ENCODE data around the gene LUM. TPM values are rescaled to one million over a fixed set of nuclear protein-coding genes. Genes with fewer than 3 reads are reported as not detected.

LUM gene
- total RNA-seq, 1 donor from 2014 or later, result not detected

DNA sequence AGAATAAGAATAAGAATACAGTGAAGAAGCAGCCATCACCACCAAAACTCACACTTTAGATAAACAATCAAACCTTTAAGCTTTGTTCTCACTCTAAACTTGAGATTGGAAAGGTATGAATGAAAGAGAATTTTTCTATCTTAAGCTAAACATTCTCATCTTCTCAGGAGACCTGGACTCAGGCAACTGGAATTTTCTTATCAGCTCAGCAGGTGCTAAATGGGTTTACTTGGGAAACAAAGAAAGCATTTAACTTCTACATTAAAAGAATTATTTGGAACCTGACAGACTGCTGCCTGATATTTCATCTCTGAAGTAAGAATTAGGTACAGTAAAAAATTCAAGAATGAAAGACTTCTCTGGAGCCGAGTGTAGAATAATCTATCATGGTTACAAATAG, 32.8 kb downstream of the LUM start:
- TF ChIP-seq, protein P1, sequence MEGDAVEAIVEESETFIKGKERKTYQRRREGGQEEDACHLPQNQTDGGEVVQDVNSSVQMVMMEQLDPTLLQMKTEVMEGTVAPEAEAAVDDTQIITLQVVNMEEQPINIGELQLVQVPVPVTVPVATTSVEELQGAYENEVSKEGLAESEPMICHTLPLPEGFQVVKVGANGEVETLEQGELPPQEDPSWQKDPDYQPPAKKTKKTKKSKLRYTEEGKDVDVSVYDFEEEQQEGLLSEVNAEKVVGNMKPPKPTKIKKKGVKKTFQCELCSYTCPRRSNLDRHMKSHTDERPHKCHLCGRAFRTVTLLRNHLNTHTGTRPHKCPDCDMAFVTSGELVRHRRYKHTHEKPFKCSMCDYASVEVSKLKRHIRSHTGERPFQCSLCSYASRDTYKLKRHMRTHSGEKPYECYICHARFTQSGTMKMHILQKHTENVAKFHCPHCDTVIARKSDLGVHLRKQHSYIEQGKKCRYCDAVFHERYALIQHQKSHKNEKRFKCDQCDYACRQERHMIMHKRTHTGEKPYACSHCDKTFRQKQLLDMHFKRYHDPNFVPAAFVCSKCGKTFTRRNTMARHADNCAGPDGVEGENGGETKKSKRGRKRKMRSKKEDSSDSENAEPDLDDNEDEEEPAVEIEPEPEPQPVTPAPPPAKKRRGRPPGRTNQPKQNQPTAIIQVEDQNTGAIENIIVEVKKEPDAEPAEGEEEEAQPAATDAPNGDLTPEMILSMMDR (IDR thresholded peaks at IDR 0.05; ENCODE audit: unreplicated experiment), result no peak
- no peak overlapping the region for H3K27ac Mint-ChIP-seq
- no peak for DNase-seq (ENCODE audit: low spot score, unreplicated experiment)
- H3K27me3 Mint-ChIP-seq, result peaks cover 2% of the 10 kb centered on the region
- no peaks in the 10 kb centered on the region for H3K36me3 Mint-ChIP-seq (ENCODE audit: insufficient read depth)
- H3K9me3 Mint-ChIP-seq (ENCODE audit: low read depth), result peaks cover 5% of the 10 kb centered on the region
- no peak overlapping the region for H3K4me3 Mint-ChIP-seq (ENCODE audit: low read depth)
- peaks cover 30% of the 10 kb centered on the region for H3K4me1 Mint-ChIP-seq (ENCODE audit: low read depth)

DNA sequence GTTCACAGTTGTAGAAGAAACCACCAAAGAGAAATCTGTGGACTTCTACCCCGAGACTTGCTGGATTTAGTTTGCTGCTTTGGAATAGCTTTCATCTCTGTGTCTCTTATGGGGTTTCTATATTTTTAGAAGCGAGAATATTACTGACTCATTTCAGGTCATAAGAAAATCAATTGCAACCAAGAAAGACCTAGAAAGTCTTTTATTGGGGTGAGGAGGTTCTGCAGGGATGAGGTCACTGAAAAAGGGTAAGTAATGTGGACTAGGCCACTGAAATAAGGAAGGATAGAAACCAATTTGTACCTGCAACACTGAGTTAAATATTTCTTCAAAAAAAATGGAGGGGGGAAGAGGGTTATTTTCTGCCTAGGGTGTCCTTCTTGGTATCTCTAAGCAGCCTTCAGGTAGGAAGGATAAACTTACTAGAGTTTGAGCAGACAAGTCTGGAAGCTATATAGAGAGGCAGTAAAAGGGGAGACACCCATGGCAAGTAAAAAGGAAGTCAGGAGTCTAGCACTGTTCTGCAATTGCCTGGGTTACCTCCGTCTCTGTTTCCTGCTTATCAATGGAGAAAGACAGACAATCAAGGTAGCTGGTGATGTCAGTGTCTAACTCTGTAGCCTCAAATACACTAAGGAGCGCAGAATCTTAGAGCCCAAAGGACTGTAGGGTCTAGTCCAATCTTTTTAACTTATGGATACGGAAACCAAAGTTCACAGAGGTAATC, 33.9 kb downstream of the LUM start:
- no peak overlapping the region for H3K4me3 Mint-ChIP-seq (ENCODE audit: low read depth)
- H3K36me3 Mint-ChIP-seq (ENCODE audit: insufficient read depth), result no peaks in the 10 kb centered on the region
- DNase-seq (ENCODE audit: low spot score, unreplicated experiment), result no peak
- TF ChIP-seq, protein P1 (IDR thresholded peaks at IDR 0.05; ENCODE audit: unreplicated experiment), result no peak
- H3K27ac Mint-ChIP-seq, result no peak overlapping the region
- H3K9me3 Mint-ChIP-seq (ENCODE audit: low read depth), result peaks cover 5% of the 10 kb centered on the region
- H3K27me3 Mint-ChIP-seq, result peaks cover 2% of the 10 kb centered on the region
- H3K4me1 Mint-ChIP-seq (ENCODE audit: low read depth), result peaks cover 30% of the 10 kb centered on the region

DNA sequence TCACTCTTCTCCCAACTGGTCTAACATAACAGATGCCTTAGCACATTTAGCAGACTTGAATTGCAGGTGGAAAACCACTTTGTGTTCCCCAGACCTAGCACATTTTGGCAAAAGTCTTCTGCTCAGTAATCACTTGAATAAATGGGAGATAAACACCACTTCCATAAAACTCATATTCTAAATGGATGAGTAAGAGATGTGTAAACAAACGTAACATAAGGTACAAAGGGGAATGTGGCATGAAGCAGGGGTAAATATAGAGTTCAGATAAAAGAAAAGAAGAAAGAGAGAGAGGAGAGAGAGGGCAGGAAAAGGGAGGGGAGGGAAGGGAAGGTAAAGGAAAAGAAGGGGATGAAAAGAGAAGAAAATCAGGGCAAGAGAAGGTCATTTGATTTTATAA, 36.4 kb downstream of the LUM start:
- Mint-ChIP-seq H3K27me3 (peaks cover 2% of the 10 kb centered on the region), H3K27ac (peak overlapping the region; percentile 11)

DNA sequence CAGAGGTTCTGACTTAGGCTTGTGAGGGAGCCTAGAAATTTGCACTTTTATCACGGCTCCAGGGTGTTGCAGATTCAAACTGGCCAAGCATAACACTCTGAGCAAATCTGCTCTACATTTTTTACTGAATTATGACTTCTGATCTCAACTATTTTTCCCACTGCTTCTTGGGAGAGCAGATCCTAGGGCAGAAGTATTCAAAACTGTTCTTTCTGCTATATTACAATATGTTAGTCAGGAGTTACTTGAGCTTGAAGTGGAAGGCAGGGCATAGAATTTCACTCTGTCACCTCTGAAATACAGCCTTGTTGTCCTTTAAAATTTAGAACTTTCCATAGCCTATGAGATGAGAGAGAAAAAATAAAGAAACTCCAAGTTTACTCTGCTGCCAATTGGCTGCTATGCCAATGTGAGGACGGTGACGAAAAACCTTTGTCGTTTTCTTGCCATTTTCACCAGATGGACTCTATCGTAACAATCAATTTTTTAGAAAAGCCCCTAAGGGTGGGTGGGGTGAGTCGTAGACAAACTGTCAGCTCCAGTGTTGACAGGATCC, 37.1 kb downstream of the LUM start:
- TF ChIP-seq, protein P1 (IDR thresholded peaks at IDR 0.05; ENCODE audit: unreplicated experiment), result no peak
- no peak overlapping the region for H3K4me3 Mint-ChIP-seq (ENCODE audit: low read depth)
- H3K4me1 Mint-ChIP-seq (ENCODE audit: low read depth), result peaks cover 24% of the 10 kb centered on the region
- no peak overlapping the region for H3K27ac Mint-ChIP-seq
- DNase-seq (ENCODE audit: low spot score, unreplicated experiment), result no peak
- no peaks in the 10 kb centered on the region for H3K9me3 Mint-ChIP-seq (ENCODE audit: low read depth)
- peaks cover 2% of the 10 kb centered on the region for H3K27me3 Mint-ChIP-seq
- no peaks in the 10 kb centered on the region for H3K36me3 Mint-ChIP-seq (ENCODE audit: insufficient read depth)

More for the DNA sequence above, 36.4 kb downstream of the LUM start:
- no peaks in the 10 kb centered on the region for H3K36me3 Mint-ChIP-seq (ENCODE audit: insufficient read depth)
- DNase-seq (ENCODE audit: low spot score, unreplicated experiment), result no peak
- TF ChIP-seq, protein P1 (IDR thresholded peaks at IDR 0.05; ENCODE audit: unreplicated experiment), result no peak
- H3K4me3 Mint-ChIP-seq (ENCODE audit: low read depth), result no peak overlapping the region
- no peaks in the 10 kb centered on the region for H3K9me3 Mint-ChIP-seq (ENCODE audit: low read depth)
- H3K4me1 Mint-ChIP-seq (ENCODE audit: low read depth), result peaks cover 27% of the 10 kb centered on the region

DNA sequence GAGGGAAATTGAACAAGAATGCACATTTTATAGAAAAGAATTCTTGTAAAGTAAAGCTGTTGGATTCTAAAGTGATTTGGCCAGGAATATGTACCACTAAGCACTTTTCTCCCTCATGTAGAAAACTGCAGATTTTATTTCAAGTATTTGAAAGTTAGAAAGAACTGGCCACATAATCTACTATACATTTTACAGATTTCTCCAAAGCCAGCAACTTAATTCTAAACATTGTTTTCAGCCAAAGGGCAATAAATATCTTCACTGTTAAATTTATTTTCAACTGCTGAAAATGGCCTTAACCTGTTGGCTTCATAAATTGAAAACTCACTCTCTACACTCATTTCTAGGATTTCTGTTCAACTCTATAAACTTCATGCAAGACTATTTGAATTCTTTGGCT, 37.9 kb downstream of the LUM start:
- no peaks in the 10 kb centered on the region for H3K9me3 Mint-ChIP-seq (ENCODE audit: low read depth)
- H3K27me3 Mint-ChIP-seq, result peaks cover 2% of the 10 kb centered on the region
- peaks cover 18% of the 10 kb centered on the region for H3K4me1 Mint-ChIP-seq (ENCODE audit: low read depth)
- no peak overlapping the region for H3K27ac Mint-ChIP-seq
- DNase-seq (ENCODE audit: low spot score, unreplicated experiment), result no peak
- H3K4me3 Mint-ChIP-seq (ENCODE audit: low read depth), result no peak overlapping the region
- TF ChIP-seq, protein P1 (IDR thresholded peaks at IDR 0.05; ENCODE audit: unreplicated experiment), result no peak
- no peaks in the 10 kb centered on the region for H3K36me3 Mint-ChIP-seq (ENCODE audit: insufficient read depth)

Measured in progenitor cell of endocrine pancreas (in vitro differentiated cells).